GM21576 (cell line): ENCODE results near the gene TMEM33.

Experiments
- ATAC-seq: cut with Tn5 transposase; IDR thresholded peaks from one replicate; pipeline ENCODE4 v1.9.1; 2021; ENCODE audit warnings: mild to moderate bottlenecking, moderate library complexity; ENCODE audit not compliant: unreplicated experiment

TMEM33 gene

GRCh38 chr4:41994461-41994985 lies 59.3 kb downstream of the TMEM33 start:
- ATAC-seq: no peak

GRCh38 chr4:41998019-41998418 lies 62.8 kb downstream of the TMEM33 start:
- ATAC-seq: no peak

- no peak for ATAC-seq
Measured at GRCh38 chr4:41999321-41999720, 64.1 kb downstream of the TMEM33 start.

- no peak for ATAC-seq
Measured at GRCh38 chr4:42008011-42008786, 73.0 kb downstream of the TMEM33 start.
